Mesendoderm (in vitro differentiated cells): ENCODE measurements around the gene SSBP3.

Experiments
- DNase-seq: peaks from one replicate; pipeline ENCODE4 v3.0.0; 2013
- H2AK5ac ChIP-seq: 2 replicates; pipeline ENCODE4 v1.6.1; 2013; ENCODE audit warnings: low read length, inconsistent platforms
- H2BK120ac ChIP-seq: 2 replicates; pipeline ENCODE4 v1.6.1; 2013; ENCODE audit warnings: low read depth, mild to moderate bottlenecking, low read length, moderate library complexity, mixed read lengths
- H2BK15ac ChIP-seq: replicated peaks from 2 replicates; pipeline ENCODE4 v1.6.1; 2013; ENCODE audit warnings: low read depth, mild to moderate bottlenecking, moderate library complexity
- H2BK5ac ChIP-seq: 2 replicates; pipeline ENCODE4 v1.6.1; 2013; ENCODE audit warnings: low read length, inconsistent platforms
- H3K18ac ChIP-seq: 2 replicates; pipeline ENCODE4 v1.6.1; 2013; ENCODE audit warnings: mild to moderate bottlenecking, low read length, mixed read lengths
- H3K23ac ChIP-seq: one replicate; pipeline ENCODE4 v1.6.1; 2013; ENCODE audit warnings: low read length
- H3K27ac ChIP-seq: 2 replicates; pipeline ENCODE4 v1.5.1; 2013; ENCODE audit warnings: low read depth, mild to moderate bottlenecking, inconsistent platforms, low read length, moderate library complexity
- H3K27me3 ChIP-seq: 2 replicates; pipeline ENCODE4 v1.6.1; 2013; ENCODE audit warnings: low read length, control low read depth, mild to moderate bottlenecking, inconsistent platforms; ENCODE audit not compliant: insufficient read depth, poor library complexity
- H3K36me3 ChIP-seq: 2 replicates; pipeline ENCODE4 v1.6.1; 2013; ENCODE audit warnings: low read length, inconsistent platforms; ENCODE audit not compliant: control insufficient read depth, insufficient read depth
- H3K4ac ChIP-seq: one replicate; pipeline ENCODE4 v1.6.1; 2013; ENCODE audit warnings: low read depth, mild to moderate bottlenecking, low read length, moderate library complexity
- H3K4me1 ChIP-seq: 2 replicates; pipeline ENCODE4 v1.6.1; 2013; ENCODE audit warnings: low read depth, low read length, inconsistent platforms; ENCODE audit not compliant: control insufficient read depth
- H3K4me2 ChIP-seq: 2 replicates; pipeline ENCODE4 v1.6.1; 2013; ENCODE audit warnings: low read length
- H3K4me3 ChIP-seq: 2 replicates; pipeline ENCODE4 v1.5.1; 2013; ENCODE audit warnings: mild to moderate bottlenecking, low read length
- H3K56ac ChIP-seq: one replicate; pipeline ENCODE4 v1.6.1; 2013; ENCODE audit warnings: low read length
- H3K79me1 ChIP-seq: 2 replicates; pipeline ENCODE4 v1.6.1; 2013; ENCODE audit warnings: low read length, inconsistent platforms
- H3K79me2 ChIP-seq: 2 replicates; pipeline ENCODE4 v1.6.1; 2013; ENCODE audit warnings: mild to moderate bottlenecking, low read length; ENCODE audit not compliant: control insufficient read depth, insufficient read depth
- H3K9ac ChIP-seq: 2 replicates; pipeline ENCODE4 v1.6.1; 2013; ENCODE audit warnings: low read length, inconsistent platforms
- H4K5ac ChIP-seq: one replicate; pipeline ENCODE4 v1.6.1; 2013; ENCODE audit warnings: low read length
- H4K8ac ChIP-seq: one replicate; pipeline ENCODE4 v1.6.1; 2013; ENCODE audit warnings: low read depth, mild to moderate bottlenecking, control low read depth, low read length, moderate library complexity
- WGBS: extraction: QIAGEN DNeasy Blood & Tissue Kit; methylation state at CpG from one replicate; pipeline ENCODE4 v1.1.7; 2013; ENCODE audit warnings: low lambda C conversion rate, missing lambda C conversion rate; ENCODE audit not compliant: insufficient coverage; ENCODE audit errors: extremely low coverage; 5-methylcytosine and 5-hydroxymethylcytosine counted together

Gene SSBP3

DNA sequence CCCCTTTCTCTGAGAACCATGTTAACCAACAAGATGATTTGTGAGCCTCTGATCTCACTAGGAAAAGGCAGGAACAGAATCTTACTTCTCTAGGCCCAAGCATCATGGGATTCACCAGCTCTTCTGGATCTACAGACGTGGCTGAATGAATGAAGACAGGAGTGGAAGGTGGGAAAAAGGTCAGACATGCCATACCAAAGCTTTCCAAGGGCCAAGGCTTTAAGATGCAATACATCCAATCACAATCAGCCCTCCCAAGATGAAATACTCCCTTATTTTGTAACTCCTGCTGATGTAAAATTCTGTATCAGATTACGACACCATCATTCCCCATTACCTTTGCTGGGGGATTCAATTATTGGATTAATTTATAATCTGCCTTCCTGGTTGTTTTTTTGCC, 80.9 kb downstream of the SSBP3 start:
- Histone ChIP-seq H2AK5ac (no peak overlapping the region), H3K4me2 (no peak overlapping the region), H3K27ac (no peak overlapping the region), H3K4ac (no peak overlapping the region), H3K27me3 (no peaks in the 10 kb centered on the region), H2BK120ac (no peak overlapping the region), H3K4me3 (no peak overlapping the region), H3K56ac (no peak overlapping the region), H4K8ac (no peak overlapping the region), H3K23ac (no peak overlapping the region), H2BK15ac (no peak overlapping the region), H3K79me2 (peaks cover 92% of the 10 kb centered on the region), H4K5ac (no peak overlapping the region), H3K18ac (no peak overlapping the region), H3K36me3 (no peaks in the 10 kb centered on the region), H3K4me1 (peaks cover 42% of the 10 kb centered on the region), H3K9ac (no peak overlapping the region), H3K79me1 (peaks cover 56% of the 10 kb centered on the region), H2BK5ac (no peak overlapping the region)
- no CpG with 5 or more reads among the region's 2 CpGs for WGBS
- no peak for DNase-seq

DNA sequence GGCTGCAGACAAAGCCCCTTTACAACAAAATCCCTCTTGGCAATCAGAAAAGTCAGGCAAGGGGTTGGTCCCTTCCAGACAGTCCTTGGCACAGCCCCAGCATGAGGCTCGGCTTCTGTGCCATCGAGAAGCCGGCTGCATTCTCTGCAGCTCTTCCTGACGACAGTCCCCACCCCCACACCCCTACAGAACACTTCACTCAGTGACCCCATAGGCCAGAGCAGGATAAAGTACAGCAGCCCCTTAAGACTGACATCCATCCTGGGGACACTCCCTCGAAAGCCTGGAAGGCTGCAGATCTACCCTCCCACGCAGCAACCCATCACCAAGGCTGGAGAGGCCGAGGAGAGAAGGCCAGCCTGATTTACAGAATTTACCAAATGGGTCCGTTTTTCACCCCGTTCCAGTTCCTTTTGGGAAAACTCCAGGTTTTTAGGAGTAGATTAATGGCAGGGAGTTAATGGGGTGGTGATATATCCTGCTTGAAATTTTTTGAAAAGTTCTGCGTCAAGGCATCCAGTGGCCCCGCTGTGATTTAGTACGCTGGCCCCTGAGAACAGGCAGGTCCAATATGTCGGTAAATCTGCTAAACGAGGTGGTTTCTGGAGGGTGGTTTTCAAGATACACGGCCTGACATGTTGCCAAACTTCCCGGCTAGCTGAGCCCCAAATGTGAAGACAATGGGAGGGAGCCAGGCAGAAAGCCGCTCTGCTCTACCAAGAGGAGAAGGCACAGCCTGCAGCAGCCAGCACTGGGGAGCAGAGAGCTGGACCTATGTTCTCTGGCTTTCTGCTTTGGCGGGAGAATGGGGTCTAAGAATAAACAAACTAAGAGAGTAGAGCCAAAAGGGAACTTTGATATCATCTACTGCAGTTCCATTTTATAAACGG, 81.7 kb downstream of the SSBP3 start:
- Histone ChIP-seq H3K79me1 (peaks cover 54% of the 10 kb centered on the region), H2BK120ac (no peak overlapping the region), H3K9ac (peak overlapping the region; percentile 8), H3K27me3 (no peaks in the 10 kb centered on the region), H3K79me2 (peaks cover 89% of the 10 kb centered on the region), H2BK5ac (no peak overlapping the region), H3K56ac (peak overlapping the region; percentile 15), H2AK5ac (no peak overlapping the region), H3K4me1 (peaks cover 36% of the 10 kb centered on the region), H3K36me3 (no peaks in the 10 kb centered on the region), H2BK15ac (no peak overlapping the region), H3K23ac (no peak overlapping the region), H3K4ac (no peak overlapping the region), H3K18ac (no peak overlapping the region), H3K4me3 (no peak overlapping the region), H3K4me2 (no peak overlapping the region), H4K5ac (no peak overlapping the region), H3K27ac (peak overlapping the region; percentile 3), H4K8ac (no peak overlapping the region)
- no CpG with 5 or more reads among the region's 19 CpGs for WGBS
- DNase-seq: no peak

DNA sequence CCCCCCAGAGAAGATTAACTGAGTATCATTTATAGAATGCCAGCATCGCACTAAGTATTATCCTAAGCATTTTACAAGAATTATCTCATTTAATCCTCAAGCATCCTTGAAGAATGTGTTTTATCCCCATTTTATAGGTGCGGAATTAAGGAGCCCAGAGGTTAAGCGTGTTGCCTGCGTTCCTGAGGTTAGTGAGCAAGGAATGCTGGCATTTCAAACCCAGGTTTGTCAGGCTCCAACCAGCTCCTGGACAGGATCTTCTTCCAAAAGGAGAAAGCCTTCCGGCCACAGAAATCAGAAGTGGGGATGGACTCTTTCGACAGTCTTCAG, 82.3 kb downstream of the SSBP3 start:
- H3K79me1 ChIP-seq: peaks cover 59% of the 10 kb centered on the region
- H2BK5ac ChIP-seq: no peak overlapping the region
- no peak overlapping the region for H2BK15ac ChIP-seq
- no peaks in the 10 kb centered on the region for H3K36me3 ChIP-seq
- H3K56ac ChIP-seq: peak overlapping the region; percentile 15
- H3K23ac ChIP-seq: no peak overlapping the region
- H3K27me3 ChIP-seq: no peaks in the 10 kb centered on the region
- no peak overlapping the region for H3K18ac ChIP-seq
- no CpG with 5 or more reads among the region's 6 CpGs for WGBS
- no peak overlapping the region for H3K4me2 ChIP-seq
- H3K27ac ChIP-seq: no peak overlapping the region
- H4K8ac ChIP-seq: no peak overlapping the region
- no peak overlapping the region for H2BK120ac ChIP-seq
- peaks cover 90% of the 10 kb centered on the region for H3K79me2 ChIP-seq
- no peak overlapping the region for H3K4me3 ChIP-seq
- no peak overlapping the region for H4K5ac ChIP-seq
- no peak for DNase-seq
- H2AK5ac ChIP-seq: no peak overlapping the region
- H3K9ac ChIP-seq: peak overlapping the region; percentile 8
- peaks cover 34% of the 10 kb centered on the region for H3K4me1 ChIP-seq
- no peak overlapping the region for H3K4ac ChIP-seq

DNA sequence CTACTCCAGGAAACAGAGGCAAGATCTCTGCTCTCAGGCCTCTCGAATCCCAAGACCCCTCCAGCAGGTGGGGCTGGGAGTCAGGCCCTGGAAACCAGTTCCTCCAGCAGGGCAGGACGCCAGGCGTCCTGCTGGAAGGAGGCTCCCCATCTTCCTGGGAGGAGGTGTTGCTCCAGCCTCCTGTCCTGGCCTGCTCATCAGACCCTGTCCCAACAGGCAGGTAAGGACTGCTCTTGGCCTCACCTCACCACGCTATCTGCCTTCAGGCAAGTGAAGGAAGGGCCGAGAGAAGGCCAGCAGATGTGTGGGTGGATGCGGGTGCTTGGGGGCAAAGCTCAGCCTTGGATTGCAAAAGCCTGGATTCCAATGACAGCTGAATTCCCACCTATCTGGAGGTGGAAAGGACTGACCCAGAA, 82.9 kb downstream of the SSBP3 start:
- Histone ChIP-seq H3K4me1 (peaks cover 34% of the 10 kb centered on the region), H3K23ac (no peak overlapping the region)

DNA sequence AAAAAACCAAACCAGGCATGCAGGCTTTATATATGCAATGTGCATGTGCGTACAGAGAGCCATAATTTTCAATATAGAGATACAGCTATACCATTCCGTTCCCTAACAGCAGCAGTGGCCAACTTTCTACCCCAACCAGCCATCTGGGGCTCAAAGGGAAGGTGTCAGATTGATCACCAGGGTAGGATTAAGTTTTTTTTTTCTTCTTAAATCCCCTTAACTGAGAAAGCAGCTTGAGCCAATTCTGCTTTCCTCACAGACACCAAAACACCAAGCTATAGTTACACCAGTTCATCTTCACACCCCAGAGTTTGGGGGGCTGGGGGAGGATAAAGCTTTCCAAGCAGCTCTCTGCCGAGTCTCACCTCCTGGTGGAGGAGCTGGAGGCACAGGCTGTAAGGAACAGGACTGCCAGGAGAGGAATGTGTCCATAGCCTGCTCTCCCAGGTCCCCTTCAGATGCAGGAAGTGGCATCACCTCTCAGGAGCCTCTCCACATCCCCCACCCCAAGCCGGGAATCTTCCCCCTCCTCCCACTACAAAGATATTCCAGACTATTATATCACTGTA, 87.9 kb downstream of the SSBP3 start:
- no peak overlapping the region for H3K27ac ChIP-seq
- no peak overlapping the region for H3K9ac ChIP-seq
- H2BK5ac ChIP-seq: no peak overlapping the region
- WGBS: no CpG with 5 or more reads among the region's 4 CpGs
- H3K4me2 ChIP-seq: no peak overlapping the region
- H3K4me3 ChIP-seq: no peak overlapping the region
- H3K4me1 ChIP-seq: peaks cover 14% of the 10 kb centered on the region
- no peak overlapping the region for H2BK120ac ChIP-seq
- no peak overlapping the region for H3K18ac ChIP-seq
- no peak overlapping the region for H4K5ac ChIP-seq
- H2BK15ac ChIP-seq: no peak overlapping the region
- peaks cover 74% of the 10 kb centered on the region for H3K79me2 ChIP-seq
- no peak overlapping the region for H3K56ac ChIP-seq
- no peaks in the 10 kb centered on the region for H3K36me3 ChIP-seq
- no peak overlapping the region for H2AK5ac ChIP-seq
- no peak overlapping the region for H3K23ac ChIP-seq
- peaks cover 54% of the 10 kb centered on the region for H3K79me1 ChIP-seq
- no peaks in the 10 kb centered on the region for H3K27me3 ChIP-seq
- no peak overlapping the region for H3K4ac ChIP-seq
- peak; percentile 74 for DNase-seq
- no peak overlapping the region for H4K8ac ChIP-seq

More for the DNA sequence above, 82.9 kb downstream of the SSBP3 start:
- Histone ChIP-seq H3K56ac (peak overlapping the region; percentile 56), H3K4me2 (no peak overlapping the region), H3K79me2 (peaks cover 88% of the 10 kb centered on the region), H4K8ac (no peak overlapping the region), H2AK5ac (no peak overlapping the region), H4K5ac (no peak overlapping the region), H3K18ac (no peak overlapping the region), H3K9ac (peak overlapping the region; percentile 33), H2BK15ac (no peak overlapping the region), H3K36me3 (no peaks in the 10 kb centered on the region), H3K4me3 (no peak overlapping the region), H3K27me3 (no peaks in the 10 kb centered on the region), H2BK120ac (no peak overlapping the region), H2BK5ac (no peak overlapping the region), H3K27ac (no peak overlapping the region), H3K4ac (no peak overlapping the region), H3K79me1 (peaks cover 60% of the 10 kb centered on the region)
- WGBS: no CpG with 5 or more reads among the region's 6 CpGs
- peak; percentile 75 for DNase-seq
